ENCODE measurements around the gene OR2T1.
"Not testable (repeated sequence)": the region's sequence is repeated elsewhere in the genome, so short reads cannot be mapped to it uniquely, and the experiment has no call there.

DNA sequence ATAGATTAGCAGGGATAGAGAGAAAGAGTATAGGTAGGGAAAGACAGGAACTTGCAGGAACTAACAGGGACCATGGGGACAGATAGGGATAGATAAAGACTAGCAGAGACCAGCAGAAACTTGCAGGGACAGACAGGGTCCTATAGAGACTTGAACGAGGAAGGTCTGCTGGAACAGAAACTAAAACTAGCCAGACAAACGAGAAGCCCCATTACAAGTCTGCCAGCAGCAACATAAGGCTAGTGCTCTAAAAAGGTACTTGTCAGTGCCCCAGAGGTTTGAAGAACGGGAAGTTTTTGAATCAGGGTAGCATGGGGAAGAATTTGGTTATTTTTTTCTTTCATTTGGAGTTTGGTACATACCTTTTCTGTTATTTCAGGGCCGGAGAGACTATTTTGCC lies 29.4 kb downstream of the OR2T1 start:
- TF ChIP-seq EZH2 (IDR thresholded peaks at IDR 0.05; ENCODE audit: borderline replicate concordance); EZH2phosphoT487 (IDR thresholded peaks at IDR 0.05; ENCODE audit: low read depth, severe bottlenecking, unreplicated experiment): not testable (repeated sequence)
- TF ChIP-seq, protein P1, sequence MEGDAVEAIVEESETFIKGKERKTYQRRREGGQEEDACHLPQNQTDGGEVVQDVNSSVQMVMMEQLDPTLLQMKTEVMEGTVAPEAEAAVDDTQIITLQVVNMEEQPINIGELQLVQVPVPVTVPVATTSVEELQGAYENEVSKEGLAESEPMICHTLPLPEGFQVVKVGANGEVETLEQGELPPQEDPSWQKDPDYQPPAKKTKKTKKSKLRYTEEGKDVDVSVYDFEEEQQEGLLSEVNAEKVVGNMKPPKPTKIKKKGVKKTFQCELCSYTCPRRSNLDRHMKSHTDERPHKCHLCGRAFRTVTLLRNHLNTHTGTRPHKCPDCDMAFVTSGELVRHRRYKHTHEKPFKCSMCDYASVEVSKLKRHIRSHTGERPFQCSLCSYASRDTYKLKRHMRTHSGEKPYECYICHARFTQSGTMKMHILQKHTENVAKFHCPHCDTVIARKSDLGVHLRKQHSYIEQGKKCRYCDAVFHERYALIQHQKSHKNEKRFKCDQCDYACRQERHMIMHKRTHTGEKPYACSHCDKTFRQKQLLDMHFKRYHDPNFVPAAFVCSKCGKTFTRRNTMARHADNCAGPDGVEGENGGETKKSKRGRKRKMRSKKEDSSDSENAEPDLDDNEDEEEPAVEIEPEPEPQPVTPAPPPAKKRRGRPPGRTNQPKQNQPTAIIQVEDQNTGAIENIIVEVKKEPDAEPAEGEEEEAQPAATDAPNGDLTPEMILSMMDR (IDR thresholded peaks at IDR 0.05; ENCODE audit: poor library complexity), result not testable (repeated sequence)

Measured in hepatocyte (in vitro differentiated cells).